Measurements from ENCODE around the gene ALDH1B1.
"Not testable (repeated sequence)": the region's sequence is repeated elsewhere in the genome, so short reads cannot be mapped to it uniquely, and the experiment has no call there.

ALDH1B1 gene

DNA sequence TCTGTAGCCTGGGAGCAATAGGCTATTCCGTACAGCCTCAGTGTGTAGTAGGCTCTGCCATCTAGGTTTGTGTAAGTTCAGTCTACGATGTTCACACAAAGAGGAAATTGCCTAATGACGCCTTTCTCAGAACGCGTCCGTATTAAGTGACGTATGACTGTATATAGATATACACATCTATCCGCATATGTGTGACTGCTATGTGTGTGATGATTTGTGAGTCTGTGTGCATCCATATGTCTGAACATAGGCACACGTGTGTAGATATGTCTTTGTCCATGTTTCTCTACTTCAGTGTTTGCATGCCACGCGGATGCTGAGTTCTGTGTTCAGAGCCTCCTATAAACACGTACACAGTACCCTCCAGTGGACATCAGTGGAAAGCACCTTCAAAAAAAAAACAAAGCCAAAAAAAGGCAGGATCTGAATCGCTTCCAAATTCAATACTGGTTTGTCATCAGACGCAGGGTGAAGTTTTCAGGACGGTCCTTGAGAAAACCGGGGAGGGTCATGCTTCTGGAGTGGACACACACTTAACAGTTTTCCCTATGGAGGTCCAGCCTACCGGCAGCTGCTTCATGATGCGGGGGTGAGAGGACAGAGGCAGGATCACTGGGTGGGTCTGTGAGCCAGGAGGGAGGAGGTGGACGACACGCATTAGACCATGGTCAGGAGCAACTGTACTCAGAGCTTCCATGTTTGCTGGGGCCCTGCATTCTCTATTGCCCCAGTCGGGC, 29.5 kb upstream of the ALDH1B1 start:
- no peak for DNase-seq

DNA sequence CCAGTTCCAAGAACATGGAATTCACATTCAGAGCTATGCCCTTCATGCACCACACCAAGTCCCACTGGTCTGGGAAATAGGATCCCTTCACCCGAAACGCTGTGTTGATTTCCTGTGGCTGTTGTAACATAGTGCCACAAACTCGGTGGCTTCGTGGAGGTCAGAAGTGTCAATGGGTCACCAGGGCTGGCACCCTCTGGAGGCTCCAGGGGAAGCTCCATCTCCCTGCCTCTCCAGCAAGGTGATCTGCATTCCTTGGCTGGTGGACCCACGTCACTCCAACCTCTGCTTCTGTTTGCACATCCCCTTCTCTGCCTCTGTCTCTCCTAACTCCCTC, 28.9 kb upstream of the ALDH1B1 start:
- no peak for DNase-seq

DNA sequence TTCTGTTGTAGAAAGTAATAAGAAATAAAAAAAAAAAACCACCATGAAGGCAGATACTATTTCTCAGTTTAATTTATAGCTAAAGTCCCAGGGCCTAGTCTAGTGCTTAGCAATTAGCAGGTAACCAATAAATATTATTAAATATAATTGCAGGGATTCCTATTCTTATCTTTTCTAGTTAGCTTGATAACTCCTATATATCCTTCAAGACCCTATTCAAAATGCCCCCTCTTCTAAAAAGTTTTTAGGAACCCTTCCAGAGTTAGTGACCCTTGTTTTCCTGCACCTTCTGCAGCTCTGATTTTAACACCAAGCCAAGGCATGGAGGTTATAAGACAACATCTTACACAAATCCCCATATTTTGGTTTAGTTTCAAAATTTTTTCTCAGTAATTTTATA, 24.6 kb upstream of the ALDH1B1 start:
- no peak for DNase-seq

DNA sequence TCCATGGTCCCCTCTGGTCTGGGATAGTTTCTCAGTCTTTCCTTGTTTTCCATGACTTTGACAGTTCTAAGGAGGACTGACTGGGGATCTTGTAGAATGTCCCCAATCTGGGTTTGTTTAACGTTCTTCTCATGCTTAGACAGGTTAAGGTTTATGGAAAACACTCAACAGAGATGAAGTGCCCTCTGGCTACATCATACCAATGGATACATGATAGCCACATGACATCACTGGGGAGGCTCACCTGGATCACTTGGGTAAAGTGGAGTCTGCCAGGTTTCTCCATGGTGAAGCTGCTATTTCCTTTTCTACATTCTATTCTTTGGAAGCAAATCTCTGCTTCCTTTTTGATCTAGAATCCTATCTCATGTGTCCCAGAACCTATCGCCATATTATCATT, 23.8 kb upstream of the ALDH1B1 start:
- DNase-seq = no peak

DNA sequence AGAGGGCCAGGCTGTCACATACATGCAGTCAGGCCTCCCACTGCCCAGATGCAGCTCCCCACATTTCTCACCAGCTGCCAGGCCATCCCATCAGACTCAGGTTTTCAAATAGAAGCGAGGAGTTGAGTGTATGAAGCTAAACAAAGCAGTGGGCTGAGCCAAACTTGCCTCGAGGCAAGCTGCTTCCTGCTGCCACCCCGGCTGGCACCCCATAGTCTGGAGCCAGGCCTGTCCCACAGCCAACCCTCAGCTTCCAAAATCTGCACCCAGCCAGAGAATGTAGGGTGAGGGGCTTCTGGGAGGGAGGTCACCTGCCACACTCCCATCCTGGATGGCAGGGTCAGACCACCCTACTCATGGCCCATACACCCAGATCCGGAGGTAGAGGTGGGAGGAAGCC, 22.3 kb upstream of the ALDH1B1 start:
- no peak for DNase-seq

- no peak for DNase-seq
Measured at GRCh38 chr9:38371495-38371894, 21.0 kb upstream of the ALDH1B1 start.

DNA sequence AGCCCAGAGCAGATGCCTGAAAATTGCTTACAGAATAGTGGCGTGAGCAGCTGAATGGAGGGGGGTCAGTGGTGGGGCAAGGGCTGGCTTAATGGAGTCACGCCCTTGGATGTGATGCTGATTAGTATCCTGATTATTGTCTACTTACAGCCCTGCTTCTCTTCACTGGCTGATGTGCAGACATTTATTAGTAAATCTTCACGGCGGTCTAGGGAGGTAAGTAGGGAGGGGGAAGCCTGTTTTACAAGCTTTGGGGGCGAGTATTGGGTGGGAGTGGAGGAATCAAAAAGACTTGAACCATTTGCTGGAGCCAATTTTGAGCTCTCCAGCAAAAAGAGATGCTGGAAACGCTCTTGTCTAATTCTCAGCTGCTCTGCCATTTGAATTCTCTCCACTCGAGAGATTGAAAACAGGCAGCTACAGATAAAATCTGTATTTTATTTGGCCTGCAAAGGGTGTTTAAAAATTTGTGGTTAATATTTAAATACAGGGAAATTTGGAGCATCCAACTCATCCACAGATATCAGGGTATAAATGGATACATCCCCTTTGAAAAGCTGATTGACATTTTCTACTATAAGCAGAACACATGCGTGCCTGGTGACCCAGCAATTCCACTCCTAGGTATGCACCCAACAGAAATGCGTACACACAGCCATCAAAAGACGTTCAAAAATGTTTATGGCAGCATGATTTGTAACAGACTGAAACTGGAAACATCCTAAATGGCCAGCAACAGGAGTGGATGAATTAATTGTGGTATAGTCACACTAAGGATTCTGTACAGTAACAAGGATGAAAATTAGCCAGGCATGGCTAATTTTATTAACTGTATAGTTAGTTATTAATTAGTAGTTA, 19.5 kb upstream of the ALDH1B1 start:
- DNase-seq = no peak

DNA sequence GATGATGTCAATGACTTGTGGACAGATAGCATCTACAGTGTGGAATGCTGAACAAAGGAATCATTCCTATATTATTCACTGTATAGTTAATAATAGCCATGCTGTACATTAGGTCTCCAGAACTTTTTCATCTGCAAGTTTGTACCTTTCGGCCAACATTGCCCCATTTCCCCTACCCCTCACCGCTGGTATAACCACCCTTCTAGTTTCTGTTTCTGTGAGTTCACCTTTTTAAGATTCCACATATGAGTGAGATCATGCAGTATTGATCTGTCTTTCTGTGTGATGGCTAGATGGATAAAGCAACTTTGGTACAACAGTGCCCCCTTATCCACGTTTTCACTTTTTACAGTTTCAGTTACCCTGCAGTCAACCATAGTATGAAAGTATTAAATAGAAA, 18.8 kb upstream of the ALDH1B1 start:
- no peak for DNase-seq

GRCh38 chr9:38374847-38375571, 17.5 kb upstream of the ALDH1B1 start:
- no peak for DNase-seq

GRCh38 chr9:38375572-38375963, 16.9 kb upstream of the ALDH1B1 start:
- no peak for DNase-seq

- no peak for DNase-seq
Measured at GRCh38 chr9:38376021-38376670, 16.4 kb upstream of the ALDH1B1 start.

DNA sequence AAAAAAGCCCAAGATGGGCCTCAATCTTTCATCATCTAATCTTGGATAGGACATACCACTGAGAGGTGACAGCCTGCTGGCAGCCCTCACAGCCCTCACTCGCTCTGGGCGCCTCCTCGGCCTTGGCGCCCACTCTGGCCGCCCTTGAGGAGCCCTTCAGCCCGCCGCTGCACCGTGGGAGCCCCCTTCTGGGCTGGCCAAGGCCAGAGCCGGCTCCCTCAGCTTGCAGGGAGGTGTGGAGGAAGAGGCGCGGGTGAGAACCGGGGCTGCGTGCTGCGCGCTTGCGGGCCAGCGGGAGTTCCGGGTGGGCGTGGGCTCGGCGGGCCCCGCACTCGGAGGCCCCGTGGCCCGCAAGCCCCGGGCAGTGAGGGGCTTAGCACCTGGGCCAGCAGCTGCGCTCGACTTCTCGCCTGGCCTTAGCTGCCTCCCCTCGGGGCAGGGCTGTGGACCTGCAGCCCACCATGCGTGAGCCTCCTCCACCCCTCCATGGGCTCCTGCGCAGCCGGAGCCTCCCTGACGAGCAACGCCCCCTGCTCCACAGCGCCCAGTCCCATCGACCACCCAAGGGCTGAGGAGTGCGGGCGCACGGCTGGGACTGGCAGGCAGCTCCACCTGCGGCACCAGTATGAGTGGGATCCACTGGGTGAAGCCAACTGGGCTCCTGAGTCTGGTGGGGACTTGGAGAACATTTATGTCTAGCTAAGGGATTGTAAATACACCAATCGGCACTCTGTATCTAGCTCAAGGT, 15.0 kb upstream of the ALDH1B1 start:
- not testable (repeated sequence) for DNase-seq

DNA sequence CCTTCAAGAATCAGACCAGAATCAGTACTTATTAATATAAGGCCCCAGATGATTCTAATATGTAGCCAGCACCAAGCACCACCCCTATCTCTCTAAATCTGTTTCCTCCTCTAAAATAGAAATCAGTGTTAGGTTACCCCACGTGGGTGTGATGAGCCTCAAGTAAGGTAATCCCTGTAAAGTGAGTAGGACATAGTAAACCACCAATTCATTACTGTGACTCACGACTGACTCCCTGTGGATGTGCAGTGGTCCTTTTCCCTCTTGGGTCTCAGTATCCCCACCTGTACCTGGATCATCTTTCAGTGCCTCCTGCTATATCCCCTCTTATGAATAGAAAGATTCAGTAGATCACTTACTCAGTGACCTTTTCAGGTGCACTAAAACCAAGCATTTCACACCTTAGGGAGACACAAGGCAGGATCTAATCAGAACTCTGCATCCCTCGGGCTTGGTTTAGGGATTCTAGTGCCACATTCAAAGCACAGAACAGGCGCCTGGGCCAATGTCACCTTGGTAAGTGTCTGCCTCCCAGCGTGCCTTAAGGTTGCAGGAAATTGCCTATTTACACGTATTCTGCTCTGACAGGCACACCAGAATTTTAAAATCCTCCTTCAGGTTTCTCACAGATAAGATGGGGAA, 12.2 kb upstream of the ALDH1B1 start:
- no peak for DNase-seq

DNA sequence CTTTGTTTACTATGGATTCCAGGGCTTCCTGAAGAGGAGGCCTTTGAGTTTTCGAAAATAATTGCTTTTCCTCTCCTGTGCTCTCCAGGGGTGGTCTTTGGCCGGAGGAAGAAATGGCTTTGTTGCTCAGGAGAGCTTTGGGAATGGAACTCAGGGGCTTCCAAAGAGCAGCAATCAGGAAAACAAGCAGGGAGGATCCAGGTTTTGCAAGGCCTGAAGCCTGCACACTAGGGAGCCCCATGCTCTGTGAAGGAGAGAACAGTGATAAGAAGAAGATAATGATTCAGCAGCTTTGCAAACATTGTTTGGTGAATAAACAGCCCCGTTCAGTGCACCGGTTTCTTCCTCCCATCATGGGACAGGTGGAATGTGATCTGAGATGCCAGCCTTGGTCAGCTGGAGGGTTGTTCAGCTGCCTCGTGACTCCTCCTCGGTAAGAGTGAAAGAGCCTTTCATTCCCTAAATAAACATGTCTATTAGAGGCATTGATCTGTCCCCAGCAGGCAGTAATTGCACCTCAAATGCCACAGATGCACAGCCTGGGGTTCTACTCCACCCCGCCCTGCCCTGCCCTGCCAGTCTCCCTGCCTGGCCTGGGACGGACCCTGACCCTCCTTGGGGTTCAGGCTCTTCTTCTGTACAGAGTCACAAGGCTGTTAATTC, 11.5 kb upstream of the ALDH1B1 start:
- DNase-seq = no peak

GRCh38 chr9:38382141-38382540, 10.4 kb upstream of the ALDH1B1 start:
- DNase-seq = no peak

- no peak for DNase-seq
Measured at GRCh38 chr9:38384990-38385848, 7.3 kb upstream of the ALDH1B1 start.

GRCh38 chr9:38385896-38386295, 6.6 kb upstream of the ALDH1B1 start:
- DNase-seq = no peak

DNA sequence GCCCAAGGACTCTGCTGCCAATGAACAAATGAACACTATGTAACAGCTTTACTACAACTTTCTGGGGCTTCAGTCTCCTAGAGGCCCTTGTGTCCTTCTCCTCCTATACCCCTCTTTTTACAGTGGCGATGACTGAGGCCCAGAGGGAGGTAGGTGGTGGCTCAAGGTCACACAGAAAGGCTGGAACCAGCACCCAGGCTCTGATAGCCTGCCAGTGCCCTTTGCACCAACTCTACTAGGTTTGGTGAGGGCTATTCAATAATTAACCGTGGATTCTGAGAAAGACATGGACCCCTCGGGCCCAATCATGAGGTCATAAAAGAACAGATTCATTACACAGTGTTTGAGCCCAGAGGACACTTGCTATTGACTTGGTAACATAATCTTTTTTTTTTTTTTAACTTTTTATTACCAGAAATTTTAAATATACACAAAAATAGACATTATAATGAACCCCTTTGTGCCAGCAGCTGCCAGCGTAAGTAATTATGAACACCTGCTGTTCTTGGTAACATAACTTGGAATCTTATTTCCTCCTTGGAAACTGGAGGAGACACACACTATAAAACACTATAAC, 6.1 kb upstream of the ALDH1B1 start:
- no peak for DNase-seq

DNA sequence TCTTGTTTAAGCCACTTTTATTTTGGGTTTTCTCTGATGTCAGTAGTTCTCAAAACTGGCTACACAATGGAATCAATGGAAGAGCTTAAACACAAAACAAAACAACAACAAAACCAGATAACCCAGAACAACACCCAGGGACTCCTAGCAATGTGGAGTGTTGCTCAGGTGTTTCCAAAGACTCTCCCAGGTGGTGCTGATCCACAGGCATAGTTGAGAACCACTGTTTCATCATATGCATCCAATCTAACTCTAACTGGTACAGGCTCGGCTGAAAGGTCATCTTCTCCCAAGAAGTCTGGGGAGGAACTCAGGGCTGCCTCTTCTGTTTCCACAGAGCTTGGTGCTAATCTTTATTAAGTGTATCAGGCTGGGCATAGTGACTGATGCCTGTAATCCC, 5.4 kb upstream of the ALDH1B1 start:
- DNase-seq = no peak

GRCh38 chr9:38387751-38388150, 4.8 kb upstream of the ALDH1B1 start:
- DNase-seq = no peak
